ENCODE data around the gene TNS2.

TNS2 gene

DNA sequence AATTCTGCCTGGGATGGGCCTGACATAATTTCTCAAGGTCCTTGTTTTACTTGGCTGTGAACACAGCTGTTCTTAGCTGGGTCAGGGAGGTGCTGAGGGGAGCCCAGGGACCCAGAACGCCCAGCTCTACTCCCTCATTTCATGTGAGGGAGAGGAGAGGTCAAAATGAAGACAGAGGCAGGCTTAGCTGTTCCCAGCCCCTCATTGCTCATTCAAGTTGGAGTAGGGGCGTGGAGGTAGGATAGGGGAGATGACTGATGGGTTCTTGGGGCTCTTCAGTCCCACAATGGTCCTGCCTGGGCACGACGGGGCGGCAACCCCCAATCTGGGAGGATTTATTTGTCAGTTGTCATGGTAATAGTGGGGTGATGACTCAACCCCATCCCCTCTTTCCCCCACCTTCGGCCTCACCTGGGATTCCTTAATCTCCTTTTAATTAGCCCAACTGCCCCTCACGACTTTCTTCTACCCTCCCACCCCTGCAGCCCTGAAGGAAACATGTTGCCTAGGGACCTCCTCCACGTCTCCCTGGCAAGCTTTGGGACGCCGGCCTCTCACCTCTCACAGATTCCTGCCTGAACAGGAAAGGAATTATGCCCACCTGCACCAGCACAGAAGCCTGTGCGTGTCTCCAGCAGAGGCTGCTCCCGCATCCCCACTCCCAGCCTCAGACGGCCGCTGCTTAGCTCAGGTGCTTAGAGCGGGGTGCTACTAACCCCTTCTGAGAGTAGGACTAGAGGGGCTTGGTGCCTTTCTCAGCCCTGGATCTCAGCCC, 19.1 kb downstream of the TNS2 start:
- DNase-seq, result no peak

DNA sequence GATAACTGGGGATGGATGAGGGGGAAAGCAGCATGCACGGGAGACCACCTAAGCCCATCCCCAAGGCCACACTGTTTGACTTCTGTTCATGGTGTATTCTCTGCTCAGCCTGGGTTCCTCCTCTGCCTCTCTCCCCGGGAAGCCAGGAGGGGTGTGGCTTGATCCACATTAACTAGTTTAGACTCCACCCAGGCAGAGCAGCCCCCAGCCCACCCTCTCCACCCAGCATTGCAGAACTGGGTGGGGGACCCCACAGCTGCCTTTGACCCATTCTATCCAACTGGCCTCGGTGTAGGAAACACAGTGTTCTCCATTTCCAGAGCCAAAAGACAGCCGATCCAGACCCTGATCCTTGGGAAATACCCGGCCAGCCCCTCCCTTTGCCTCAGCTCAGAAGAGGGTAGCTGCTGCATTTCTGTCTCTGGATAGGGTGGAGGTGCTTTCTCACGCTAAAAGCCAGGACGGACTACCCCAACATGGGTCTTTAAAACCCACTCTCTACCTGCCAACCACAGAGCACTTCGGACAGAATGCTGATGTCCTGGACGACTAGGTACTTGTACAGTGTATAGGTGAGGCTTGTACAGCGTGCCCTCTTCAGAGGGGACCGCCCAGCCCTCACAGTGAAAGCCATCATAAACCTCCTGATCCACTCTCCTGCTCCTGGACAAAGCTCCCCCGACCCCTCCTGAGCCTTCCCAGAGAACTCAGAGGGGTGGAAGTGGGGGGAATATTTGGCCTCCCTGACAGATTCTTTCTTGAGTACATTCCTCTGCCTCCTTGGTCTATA, 20.0 kb downstream of the TNS2 start:
- no peak for DNase-seq

DNA sequence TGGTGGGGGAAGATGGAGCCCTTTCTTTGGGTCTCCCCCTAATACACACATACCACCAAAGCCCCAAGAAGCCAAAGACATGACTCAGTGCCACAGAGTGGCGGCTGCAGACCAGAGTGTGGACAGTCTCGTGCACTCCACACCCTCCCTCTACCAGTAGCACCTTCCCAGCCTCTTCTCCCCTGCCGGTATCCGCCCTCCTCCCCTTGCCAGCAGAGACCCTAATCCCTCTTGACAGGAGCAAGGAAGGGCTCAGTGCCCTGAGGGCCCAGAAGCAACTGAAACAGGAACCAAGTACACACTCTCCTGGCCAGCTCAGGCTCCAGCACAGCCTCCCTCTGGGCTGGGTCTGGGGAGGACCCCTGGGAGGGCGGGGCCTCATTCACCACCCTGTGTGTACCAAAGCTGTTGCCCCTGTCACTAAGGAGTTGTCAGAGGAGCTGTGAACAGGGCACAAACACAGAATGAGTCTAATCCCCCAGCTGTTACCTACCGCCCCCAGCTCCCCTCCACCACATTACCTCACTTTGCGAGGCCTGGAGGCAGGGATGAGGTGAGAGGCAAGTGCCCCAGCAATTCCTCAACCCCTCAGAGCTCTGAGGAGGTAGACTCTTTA, 21.1 kb downstream of the TNS2 start:
- peak; percentile 30 for DNase-seq

DNA sequence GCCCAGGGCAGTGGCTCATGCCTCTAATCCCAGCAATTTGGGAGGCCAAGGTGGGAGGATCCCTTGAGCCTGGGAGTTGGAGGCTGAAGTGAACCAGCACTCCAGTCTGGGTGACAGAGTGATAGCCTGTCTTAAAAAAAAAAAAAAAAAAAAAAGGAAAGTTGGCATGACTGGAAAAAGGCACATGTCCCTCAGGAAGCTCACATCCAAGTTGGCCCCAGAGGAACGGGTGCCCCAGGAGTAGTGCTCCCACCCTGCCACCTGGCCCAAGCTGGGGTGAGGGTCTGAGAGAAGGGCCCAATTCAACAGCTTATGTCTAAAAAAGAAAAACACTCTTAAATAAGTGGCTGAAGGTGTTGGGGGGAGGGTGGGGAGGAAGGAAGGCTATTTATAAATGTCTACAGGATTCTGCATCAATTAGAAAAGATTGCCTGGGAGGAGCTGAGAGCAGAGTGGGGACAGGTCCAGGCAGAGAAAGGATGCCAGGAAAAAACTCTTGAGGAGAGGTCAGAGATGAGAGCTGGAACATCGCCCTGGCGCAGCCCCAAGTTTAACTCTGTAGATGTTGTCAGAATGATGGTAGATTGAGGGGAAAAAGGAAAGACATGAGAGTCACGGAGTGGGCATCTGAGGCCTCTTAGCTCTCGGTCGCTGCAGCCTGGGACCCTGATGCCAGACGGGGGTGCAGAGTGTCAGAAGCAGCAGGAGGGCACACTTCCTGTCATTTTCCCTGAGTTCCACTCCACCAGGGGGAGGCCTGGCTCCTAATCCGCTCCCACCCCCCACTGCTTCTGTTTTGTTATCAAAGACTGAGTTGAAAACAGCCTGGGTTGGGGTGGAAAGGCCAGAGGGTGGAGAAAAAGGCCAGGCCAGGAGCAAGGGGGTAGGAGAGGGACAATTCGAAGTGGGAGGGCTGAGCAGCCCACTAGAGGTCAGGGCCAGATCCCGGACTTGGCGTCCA, 22.0 kb downstream of the TNS2 start:
- peak; percentile 53 for DNase-seq

GRCh38 chr12:53073881-53074280, 24.0 kb downstream of the TNS2 start:
- DNase-seq, result no peak

- no peak for DNase-seq
Observed at GRCh38 chr12:53074283-53074998, 24.6 kb downstream of the TNS2 start.

DNA sequence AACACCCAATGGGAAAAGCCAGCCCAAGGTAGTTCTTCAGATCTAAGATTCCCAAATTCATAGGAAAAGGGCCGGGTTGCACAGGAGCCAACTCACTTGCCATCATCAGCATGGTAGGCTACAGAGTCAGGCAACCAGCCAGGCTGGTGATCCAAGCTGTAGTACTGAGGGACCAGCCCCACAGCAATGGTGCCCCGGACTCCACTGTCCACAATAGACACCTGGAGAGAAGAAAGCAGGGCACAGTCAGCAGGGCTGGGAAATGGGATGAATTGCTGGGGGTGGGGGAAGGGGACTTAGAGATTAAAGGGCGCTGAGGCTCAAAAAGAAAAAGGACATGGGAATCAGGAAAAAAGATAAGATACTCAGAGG, 25.1 kb downstream of the TNS2 start:
- DNase-seq, result no peak

DNA sequence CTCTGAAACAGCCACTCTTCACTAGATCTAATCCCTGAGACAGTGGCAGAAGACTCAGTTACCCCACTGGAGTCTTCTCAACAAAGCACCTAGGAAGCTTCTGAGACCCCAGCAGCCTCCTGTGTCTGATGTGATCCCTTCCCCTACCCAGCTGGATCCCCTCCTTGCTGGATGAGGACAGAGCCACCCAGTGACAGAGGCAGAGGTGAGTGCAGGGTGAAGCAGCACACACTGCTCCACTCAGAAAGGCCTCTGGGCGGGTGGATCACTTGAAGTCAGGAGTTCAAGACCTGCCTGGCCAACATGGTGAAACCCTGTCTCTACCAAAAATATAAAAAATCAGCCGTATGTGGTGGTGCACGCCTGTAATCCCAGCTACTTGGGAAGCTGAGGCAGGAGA, 26.6 kb downstream of the TNS2 start:
- no peak for DNase-seq

DNA sequence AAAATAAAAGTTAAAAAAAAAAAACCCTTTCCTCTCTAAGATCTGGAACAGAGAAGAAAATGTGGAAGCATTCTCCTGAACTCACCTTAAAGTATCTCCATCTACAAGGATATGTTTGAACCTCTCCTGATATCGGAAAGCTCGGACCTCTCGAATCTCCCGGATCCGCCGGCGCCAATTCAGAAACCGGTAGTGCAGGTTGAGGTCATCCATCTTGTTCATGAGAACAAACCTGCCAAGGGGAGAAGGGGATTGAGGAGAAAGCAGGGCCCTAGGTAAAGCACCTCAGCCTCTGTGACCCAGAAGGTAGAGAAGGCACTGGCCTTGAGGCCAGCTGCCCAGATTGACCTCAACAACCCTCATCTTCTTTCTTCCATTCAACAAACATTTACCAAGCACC, 27.2 kb downstream of the TNS2 start:
- DNase-seq, result no peak

DNA sequence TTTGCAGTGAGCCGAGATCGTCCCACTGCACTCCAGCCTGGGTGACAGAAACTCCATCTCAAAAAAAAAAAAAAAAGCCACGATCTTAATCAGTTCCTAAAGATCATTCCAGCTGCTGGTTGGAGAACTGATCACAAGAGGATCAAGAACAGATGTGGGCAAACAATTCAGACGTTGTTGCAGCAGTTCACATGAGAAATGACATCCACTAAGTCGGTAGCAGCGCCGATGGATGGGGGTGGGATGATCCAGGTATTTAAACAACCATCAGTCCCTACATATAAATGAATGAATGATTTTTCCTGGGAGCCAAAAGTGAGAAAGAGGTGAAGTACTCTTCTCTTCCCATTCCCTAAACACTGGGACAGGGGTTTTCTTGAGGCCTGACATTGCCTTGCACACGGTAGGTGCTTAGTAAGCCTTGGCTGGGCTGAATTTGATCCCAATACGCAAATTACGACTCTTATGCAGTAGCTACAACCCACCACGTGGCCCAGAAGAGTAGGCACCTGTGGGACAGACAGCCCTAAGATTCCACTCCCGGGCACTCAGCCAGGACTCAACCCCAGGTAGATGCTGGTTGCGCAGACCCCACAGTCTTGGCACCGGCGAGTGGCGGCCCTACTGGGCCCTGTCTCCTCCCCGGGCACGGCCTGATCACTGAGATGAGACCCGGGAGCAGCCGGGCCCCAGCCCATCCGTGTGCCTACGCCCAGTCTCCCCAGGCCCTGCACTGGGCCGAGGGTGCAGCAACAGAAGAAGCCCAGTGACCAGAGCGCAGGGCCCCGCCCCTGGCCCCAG, 28.8 kb downstream of the TNS2 start:
- peak; percentile 82 for DNase-seq

GRCh38 chr12:53079226-53080117, 29.6 kb downstream of the TNS2 start, which contains the start of gene SPRYD3:
Gene SPRYD3 (minus strand): TSS chr12:53079390. CDS start chr12:53079333, 57 bp downstream.
- peak; percentile 98 for DNase-seq

DNA sequence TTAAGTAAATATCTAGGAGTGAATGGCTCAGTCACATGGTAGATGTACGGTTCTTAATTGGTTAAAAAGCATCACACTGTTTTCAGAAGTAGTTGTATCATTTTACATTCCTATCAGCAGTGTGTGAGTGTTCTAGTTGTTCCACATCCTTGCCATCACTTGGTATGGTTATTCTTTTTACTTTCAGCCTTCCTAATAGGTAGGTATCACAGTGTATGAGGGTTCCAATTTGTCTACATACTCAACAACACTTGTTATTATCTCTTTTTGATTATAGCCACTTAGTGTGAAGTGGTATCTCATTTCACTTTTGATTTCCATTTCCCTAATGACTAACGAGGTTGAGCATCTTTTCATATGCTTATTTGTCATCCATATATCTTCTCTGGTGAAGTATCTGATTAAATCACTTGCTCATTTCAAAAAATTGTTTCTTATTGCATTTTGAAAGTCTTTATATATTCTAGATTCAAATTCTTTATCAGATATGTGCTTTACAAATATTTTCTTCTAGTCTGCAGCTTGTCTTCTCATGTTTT, 32.8 kb downstream of the TNS2 start:
- no peak for DNase-seq

- DNase-seq, result no peak
Observed at GRCh38 chr12:53086361-53086760, 36.5 kb downstream of the TNS2 start.

GRCh38 chr12:53090105-53090504, 40.2 kb downstream of the TNS2 start:
- DNase-seq, result no peak

DNA sequence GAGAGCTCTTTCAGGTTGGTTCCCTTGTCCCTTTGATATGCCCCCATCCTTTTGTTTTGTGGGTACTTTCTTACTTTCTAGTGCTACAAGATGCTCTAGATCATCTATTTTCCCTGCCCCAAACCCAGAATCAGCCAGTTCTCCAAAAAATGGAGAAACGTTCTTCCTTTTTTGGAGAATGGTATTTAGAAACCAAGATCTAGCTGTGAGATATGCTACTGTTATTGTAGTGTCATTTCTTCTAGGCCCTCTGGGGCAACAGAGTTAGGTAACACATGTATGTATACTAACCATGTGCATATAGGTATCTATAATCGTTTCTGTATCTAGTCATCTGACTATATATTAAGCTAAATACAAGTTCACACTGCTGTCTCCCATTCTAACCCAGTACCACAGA, 40.7 kb downstream of the TNS2 start:
- DNase-seq, result no peak

GRCh38 chr12:53091756-53092155, 41.9 kb downstream of the TNS2 start:
- DNase-seq, result peak; percentile 19

- DNase-seq, result no peak
Observed at GRCh38 chr12:53093777-53094393, 44.0 kb downstream of the TNS2 start.

DNA sequence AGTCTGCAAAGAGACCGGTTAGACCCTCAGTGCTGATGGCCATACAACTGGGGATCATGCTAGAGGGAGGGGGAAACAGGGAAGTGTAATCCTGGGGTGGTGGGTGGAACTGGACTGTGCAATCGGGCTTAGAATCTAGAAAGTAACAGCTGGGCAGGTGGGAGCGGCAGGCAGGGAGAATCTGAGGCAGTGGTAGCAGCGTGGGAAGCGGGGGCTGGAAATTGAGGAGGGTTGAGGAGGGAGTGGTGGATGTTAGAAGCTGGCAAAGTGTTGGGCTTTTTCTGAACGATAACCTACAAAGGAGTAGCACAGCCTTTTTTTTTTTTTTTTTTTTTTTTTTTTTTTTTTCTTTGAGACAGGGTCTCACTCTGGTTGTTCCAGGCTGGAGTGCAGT, 44.5 kb downstream of the TNS2 start:
- DNase-seq, result no peak

Data from NCI-H69 (cell line).